NCI-H187 treated with DMSO at 0.1 percent for 48 hours (cell line): ENCODE results near the gene ASTN1.

Source experiments
- DNase-seq: peaks from one replicate; lab custom pipeline; 2025; lab: John Stamatoyannopoulos, UW

Gene ASTN1

GRCh38 chr1:176837708-176838107 lies 326.8 kb downstream of the ASTN1 start:
- DNase-seq, result no peak

GRCh38 chr1:176831150-176831549 lies 333.4 kb downstream of the ASTN1 start:
- DNase-seq, result no peak

- DNase-seq, result no peak
These were observed 335.3 kb downstream of the ASTN1 start for GRCh38 chr1:176829261-176829660.

- DNase-seq, result peak; percentile 20
These were observed 338.2 kb downstream of the ASTN1 start for GRCh38 chr1:176826265-176826664.

- DNase-seq, result no peak
These were observed 344.0 kb downstream of the ASTN1 start for GRCh38 chr1:176820391-176821031.

- no peak for DNase-seq
These were observed 348.3 kb downstream of the ASTN1 start for GRCh38 chr1:176816232-176816631.

GRCh38 chr1:176815621-176816020 lies 348.9 kb downstream of the ASTN1 start:
- no peak for DNase-seq

- no peak for DNase-seq
These were observed 352.8 kb downstream of the ASTN1 start for GRCh38 chr1:176811511-176812288.

GRCh38 chr1:176809292-176809691 lies 355.2 kb downstream of the ASTN1 start:
- DNase-seq, result no peak
